Measurements from ENCODE around the gene POLR2F. TPM values are rescaled to one million over a fixed set of nuclear protein-coding genes. Genes with fewer than 3 reads are reported as not detected.
"Not testable (repeated sequence)": the region's sequence is repeated elsewhere in the genome, so short reads cannot be mapped to it uniquely, and the experiment has no call there.

Gene POLR2F
- total RNA-seq, 1 donor from 2014 or later: 80.7 TPM

GRCh38 chr22:37925330-37925729 lies 28.2 kb upstream of the POLR2F start:
- no peak for DNase-seq (ENCODE audit: low spot score)

GRCh38 chr22:37925767-37926166 lies 27.7 kb upstream of the POLR2F start:
- DNase-seq (ENCODE audit: low spot score): no peak

GRCh38 chr22:37926358-37926757 lies 27.1 kb upstream of the POLR2F start:
- DNase-seq (ENCODE audit: low spot score): no peak

DNA sequence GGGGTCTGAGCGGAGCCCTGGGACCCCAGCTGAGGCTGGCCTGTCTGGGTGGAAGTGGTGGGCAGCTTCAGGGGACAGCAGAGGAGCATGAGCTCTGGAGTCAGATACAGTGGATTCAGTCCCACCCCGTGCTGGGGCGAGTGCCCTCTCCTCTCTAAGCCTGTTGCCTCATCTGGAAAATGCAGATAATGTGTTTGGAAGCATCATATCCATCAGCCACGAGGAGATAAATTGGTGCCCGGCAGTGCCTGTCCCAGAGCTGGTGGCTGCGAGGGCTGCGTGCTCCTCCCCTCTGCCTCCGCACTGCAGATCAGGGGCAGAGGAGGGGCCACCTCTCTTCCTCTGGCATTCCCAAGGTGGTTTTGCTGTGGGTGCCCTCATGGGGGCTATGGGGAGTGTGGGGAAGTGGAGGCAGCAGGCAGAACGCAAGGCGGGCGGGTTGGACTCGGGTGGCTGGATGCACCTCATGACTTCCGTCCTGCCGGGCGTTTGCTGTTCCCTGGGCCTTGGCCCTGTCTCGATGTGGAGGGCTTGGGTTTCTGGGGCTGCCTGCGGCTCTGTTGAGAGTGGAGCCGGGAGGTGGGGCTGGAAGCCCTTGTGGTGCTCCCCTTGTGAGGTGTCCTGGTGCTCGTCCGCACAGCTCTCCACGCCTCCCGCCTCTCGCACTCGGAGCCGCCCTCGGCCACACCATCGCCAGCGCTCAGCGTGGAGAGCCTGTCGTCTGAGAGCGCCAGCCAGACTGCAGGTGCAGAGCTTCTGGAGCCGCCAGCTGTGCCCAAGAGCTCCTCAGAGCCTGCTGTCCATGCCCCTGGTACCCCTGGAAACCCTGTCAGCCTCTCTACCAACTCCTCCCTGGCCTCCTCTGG lies 26.5 kb upstream of the POLR2F start:
- no peak for DNase-seq (ENCODE audit: low spot score)

GRCh38 chr22:37927637-37927936 lies 25.9 kb upstream of the POLR2F start:
- no peak for DNase-seq (ENCODE audit: low spot score)

DNA sequence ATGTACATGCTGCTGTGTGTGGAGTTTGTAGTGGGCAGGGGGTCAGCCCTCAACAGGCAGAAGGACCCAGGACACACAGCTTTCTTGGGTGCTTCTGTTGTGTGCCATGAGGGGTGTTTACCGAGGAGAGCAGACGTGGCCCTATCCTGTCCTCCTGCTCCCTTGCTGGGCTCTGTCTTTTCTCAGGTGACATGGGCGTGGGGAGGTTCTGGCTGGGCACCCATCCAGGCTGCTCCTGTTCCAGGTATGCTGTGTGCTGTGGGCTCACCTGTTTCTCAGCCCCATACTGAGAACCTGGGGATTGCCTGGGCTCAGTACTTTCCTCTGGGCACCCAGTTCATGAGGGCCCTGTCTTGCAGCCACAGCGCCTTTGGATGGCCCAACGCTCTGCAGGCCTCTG lies 24.1 kb upstream of the POLR2F start:
- no peak for DNase-seq (ENCODE audit: low spot score)

DNA sequence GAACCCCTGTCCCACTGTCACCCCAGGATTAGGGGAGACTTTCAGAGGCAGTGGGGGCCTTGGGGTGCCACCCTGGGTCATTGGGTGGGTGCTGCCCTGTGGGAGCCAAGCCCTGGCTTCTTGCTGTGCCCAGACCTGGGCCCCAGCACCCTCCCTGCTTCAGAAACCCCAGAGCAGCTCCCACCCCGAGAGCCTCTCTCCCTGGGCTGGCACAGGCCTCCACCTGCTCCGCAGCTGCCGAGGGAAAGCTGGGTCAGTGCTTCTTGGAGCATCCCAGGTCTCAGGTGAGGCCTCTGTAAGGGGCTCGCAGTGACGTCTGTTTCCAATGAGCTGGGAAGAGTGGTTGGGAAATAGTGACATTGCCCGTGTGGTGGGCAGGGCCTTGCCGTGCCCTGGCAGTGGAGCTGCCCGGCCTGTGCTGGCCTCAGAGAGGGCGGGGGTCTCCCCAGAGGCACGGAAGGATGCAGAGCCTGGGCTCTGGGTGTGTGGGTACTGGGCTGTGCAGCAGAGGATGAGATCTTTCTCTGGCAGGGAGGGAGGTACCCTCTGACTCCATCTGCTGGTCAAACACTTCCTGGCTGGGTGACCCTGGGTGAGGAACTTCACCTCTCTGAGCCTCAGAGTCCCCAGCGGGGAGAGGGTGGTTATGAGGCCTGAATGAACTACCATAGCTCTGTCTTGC lies 23.1 kb upstream of the POLR2F start:
- DNase-seq (ENCODE audit: low spot score): no peak

GRCh38 chr22:37930952-37931440 lies 22.5 kb upstream of the POLR2F start:
- DNase-seq (ENCODE audit: low spot score): no peak

GRCh38 chr22:37931893-37932389 lies 21.6 kb upstream of the POLR2F start:
- no peak for DNase-seq (ENCODE audit: low spot score)

GRCh38 chr22:37932401-37932800 lies 21.1 kb upstream of the POLR2F start:
- DNase-seq (ENCODE audit: low spot score): no peak

- no peak for DNase-seq (ENCODE audit: low spot score)
Measured at GRCh38 chr22:37932821-37933578, 20.5 kb upstream of the POLR2F start.

- peak; percentile 87 for DNase-seq (ENCODE audit: low spot score)
Measured at GRCh38 chr22:37933711-37934376, 19.7 kb upstream of the POLR2F start.

DNA sequence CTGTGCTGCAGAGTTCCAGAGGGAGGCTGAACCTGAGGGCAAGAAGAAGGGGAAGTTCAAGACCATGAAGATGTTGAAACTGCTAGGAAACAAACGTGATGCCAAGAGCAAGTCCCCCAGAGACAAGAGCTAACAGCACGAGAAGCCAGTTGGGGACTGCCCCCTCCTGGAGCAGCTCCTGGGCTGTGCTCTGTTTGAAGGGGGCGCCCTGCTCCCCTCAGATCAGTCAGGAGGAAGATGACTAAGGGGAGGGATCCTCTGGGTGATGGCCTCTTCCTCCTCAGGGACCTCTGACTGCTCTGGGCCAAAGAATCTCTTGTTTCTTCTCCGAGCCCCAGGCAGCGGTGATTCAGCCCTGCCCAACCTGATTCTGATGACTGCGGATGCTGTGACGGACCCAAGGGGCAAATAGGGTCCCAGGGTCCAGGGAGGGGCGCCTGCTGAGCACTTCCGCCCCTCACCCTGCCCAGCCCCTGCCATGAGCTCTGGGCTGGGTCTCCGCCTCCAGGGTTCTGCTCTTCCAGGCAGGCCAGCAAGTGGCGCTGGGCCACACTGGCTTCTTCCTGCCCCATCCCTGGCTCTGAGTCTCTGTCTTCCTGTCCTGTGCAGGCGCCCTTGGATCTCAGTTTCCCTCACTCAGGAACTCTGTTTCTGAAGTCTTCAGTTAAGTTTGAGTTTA lies 12.7 kb upstream of the POLR2F start:
- no peak for DNase-seq (ENCODE audit: low spot score)

DNA sequence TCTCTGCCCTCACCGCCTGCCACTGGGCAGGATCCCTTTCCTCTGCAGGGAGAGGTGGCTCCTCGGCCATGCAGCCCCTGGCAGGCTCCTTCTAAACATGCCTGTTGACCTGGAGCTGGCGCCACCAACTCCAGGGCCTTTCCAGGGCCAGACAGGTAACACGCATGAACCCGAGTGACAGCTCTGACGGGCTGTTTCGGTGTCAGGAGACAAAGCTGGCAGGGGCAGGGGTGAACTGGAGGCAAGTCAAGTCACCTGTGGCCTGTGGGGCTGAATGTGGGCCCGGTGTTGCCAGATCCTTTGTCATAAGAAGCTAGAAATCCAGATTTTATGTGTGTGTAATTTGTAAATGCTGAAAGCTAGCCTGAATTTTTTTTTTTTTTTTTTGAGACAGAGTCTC lies 11.4 kb upstream of the POLR2F start:
- DNase-seq (ENCODE audit: low spot score): no peak

GRCh38 chr22:37943136-37943824 lies 10.2 kb upstream of the POLR2F start:
- no peak for DNase-seq (ENCODE audit: low spot score)

DNA sequence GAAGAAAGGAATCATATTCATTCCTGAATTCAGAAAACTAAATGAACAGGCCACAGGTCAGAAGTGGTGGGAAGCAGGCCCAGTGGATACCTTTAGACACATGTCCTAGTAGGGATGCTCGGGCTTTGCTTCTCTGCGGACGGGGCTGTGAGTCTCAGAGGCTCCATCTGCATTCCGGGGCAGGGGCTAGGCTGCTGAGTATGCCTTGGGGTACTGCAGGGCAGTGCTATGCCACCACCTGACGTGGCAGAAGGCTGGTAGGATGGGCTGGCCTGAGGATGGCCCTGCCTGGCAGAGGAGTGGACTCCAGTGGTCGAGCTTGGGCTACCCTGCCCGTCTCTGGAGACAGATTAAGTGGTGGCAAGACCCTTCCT lies 9.7 kb upstream of the POLR2F start:
- DNase-seq (ENCODE audit: low spot score): no peak

GRCh38 chr22:37944423-37944822 lies 9.1 kb upstream of the POLR2F start:
- DNase-seq (ENCODE audit: low spot score): not testable (repeated sequence)

GRCh38 chr22:37947142-37947795 lies 6.2 kb upstream of the POLR2F start:
- not testable (repeated sequence) for DNase-seq (ENCODE audit: low spot score)

DNA sequence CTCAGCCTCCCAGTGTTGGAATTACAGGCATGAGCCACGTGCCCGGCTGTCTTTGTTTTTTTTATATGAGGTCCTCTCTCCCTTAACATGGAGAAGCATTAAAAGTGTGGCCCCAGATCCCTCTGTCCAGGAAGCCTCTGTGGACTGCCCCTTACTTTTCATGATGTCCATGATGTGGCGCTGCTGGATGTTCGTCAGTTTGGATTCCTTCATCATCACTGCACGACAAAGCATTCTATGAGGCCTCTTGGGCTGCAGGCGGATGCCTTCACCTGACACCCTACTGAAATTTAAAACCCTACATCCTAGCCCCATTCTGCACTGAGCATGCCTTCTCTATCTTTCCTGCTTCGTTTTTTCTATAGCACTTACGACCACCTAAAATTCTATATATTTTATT lies 2.2 kb upstream of the POLR2F start:
- no peak for DNase-seq (ENCODE audit: low spot score)

DNA sequence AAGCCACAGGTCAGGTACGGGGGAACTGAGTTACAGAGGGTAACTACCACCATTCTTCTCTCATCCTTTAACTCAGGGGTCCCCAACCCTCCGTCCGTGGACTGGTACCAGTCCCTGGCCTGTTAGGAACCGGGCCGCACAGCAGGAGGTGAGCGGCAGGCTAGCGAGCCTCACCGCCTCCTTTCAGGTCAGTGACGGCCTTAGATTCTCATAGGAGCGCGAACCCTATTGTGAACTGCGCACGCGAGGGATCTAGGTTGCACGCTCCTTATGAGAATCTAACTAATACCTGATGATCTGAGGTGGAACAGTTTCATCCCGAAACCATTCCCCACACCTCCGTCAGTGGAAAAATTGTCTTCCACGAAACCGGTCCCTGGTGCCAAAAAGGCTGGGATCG lies 870 bp upstream of the POLR2F start:
- not testable (repeated sequence) for DNase-seq (ENCODE audit: low spot score)

Data from mucosa of gallbladder (tissue), 1 donor.